HEK293 (cell line): Measurements from ENCODE around the gene FAM149B1.

ENCODE experiments used
- CTCF ChIA-PET: fragments of 350-600 bp; formaldehyde crosslinking; extraction: SDS; loops from one replicate; lab custom pipeline; 2021; ENCODE audit warnings: antibody characterized with exemption; lab: Yijun Ruan, JAX
- POLR2A ChIA-PET: fragments of 300-600 bp; formaldehyde crosslinking; extraction: SDS; loops from one replicate; lab custom pipeline; 2020; ENCODE audit warnings: antibody characterized with exemption, inconsistent platforms; lab: Yijun Ruan, JAX
- H3K27ac ChIP-seq: fragments of 200-500 bp; sonication (Bioruptor generic); 2 replicates; pipeline ENCODE4 v1.5.1; 2014; ENCODE audit warnings: low read depth, low read length, control low read depth, inconsistent platforms; ENCODE audit errors: extremely low read depth
- H3K36me3 ChIP-seq, 2 experiments: fragments of 200-500 bp in 1 of 2; sonication (Bioruptor generic) in 1 of 2; 1 replicate in 1 of 2; 2 replicates in 1 of 2; pipeline ENCODE4 v1.5.1; 2014 to 2017; ENCODE audit warnings: inconsistent platforms in 2 of 2, low read length in 2 of 2; ENCODE audit not compliant: control insufficient read depth in 2 of 2, insufficient read depth in 1 of 2
- H3K4me1 ChIP-seq: fragments of 200-500 bp; sonication (Bioruptor generic); 2 replicates; pipeline ENCODE4 v1.5.1; 2014; ENCODE audit warnings: mild to moderate bottlenecking, low read length, inconsistent platforms; ENCODE audit not compliant: control insufficient read depth, insufficient read depth
- H3K4me3 ChIP-seq: 2 replicates; pipeline ENCODE4 v1.5.1; 2011; ENCODE audit warnings: low read depth, mild to moderate bottlenecking, control low read depth, low read length, moderate library complexity
- H3K9me3 ChIP-seq: fragments of 200-500 bp; sonication (Bioruptor generic); 2 replicates; pipeline ENCODE4 v1.5.1; 2014; ENCODE audit warnings: low read depth, low read length, inconsistent platforms; ENCODE audit not compliant: control insufficient read depth, insufficient read depth
- GLI4 ChIP-seq: fragments of 450-650 bp; formaldehyde crosslinking; IDR thresholded peaks from 2 replicates; pipeline ENCODE4 v1.5.1; 2016; ENCODE audit warnings: missing biosample characterization, missing genetic modification characterization
- KLF1 ChIP-seq: fragments of 450-650 bp; formaldehyde crosslinking; IDR thresholded peaks from 2 replicates; pipeline ENCODE4 v1.5.1; 2016; ENCODE audit warnings: missing biosample characterization, missing genetic modification characterization
- REST ChIP-seq: fragments of 450-650 bp; formaldehyde crosslinking; IDR thresholded peaks from 2 replicates; pipeline ENCODE4 v1.5.1; 2016; ENCODE audit warnings: missing biosample characterization, missing genetic modification characterization
- ZBTB21 ChIP-seq: fragments of 450-650 bp; formaldehyde crosslinking; IDR thresholded peaks from 2 replicates; pipeline ENCODE4 v1.5.1; 2017; ENCODE audit warnings: missing biosample characterization, missing genetic modification characterization
- ZBTB8A ChIP-seq: fragments of 450-650 bp; formaldehyde crosslinking; IDR thresholded peaks from 2 replicates; pipeline ENCODE4 v1.5.1; 2016; ENCODE audit warnings: missing biosample characterization, missing genetic modification characterization
- ZNF114 ChIP-seq: fragments of 450-650 bp; formaldehyde crosslinking; IDR thresholded peaks from 2 replicates; pipeline ENCODE4 v1.5.0; 2017; ENCODE audit warnings: missing biosample characterization, missing genetic modification characterization
- ZNF155 ChIP-seq: fragments of 450-650 bp; formaldehyde crosslinking; IDR thresholded peaks from 2 replicates; pipeline ENCODE4 v1.5.1; 2016; ENCODE audit warnings: missing biosample characterization, missing genetic modification characterization
- ZNF184 ChIP-seq: fragments of 450-650 bp; IDR thresholded peaks from 2 replicates; pipeline ENCODE4 v1.5.1; 2018; ENCODE audit warnings: missing biosample characterization, mild to moderate bottlenecking, missing genetic modification characterization
- ZNF223 ChIP-seq: fragments of 450-650 bp; formaldehyde crosslinking; IDR thresholded peaks from 2 replicates; pipeline ENCODE4 v1.5.1; 2016; ENCODE audit warnings: missing biosample characterization, missing genetic modification characterization
- ZNF266 ChIP-seq: fragments of 450-650 bp; formaldehyde crosslinking; IDR thresholded peaks from 2 replicates; pipeline ENCODE4 v1.5.1; 2016; ENCODE audit warnings: missing biosample characterization, missing genetic modification characterization, low read depth
- ZNF292 ChIP-seq: fragments of 450-650 bp; formaldehyde crosslinking; IDR thresholded peaks from 2 replicates; pipeline ENCODE4 v1.5.1; 2016; ENCODE audit warnings: low read depth, missing biosample characterization, missing genetic modification characterization, borderline replicate concordance
- ZNF324 ChIP-seq: fragments of 450-650 bp; formaldehyde crosslinking; IDR thresholded peaks from 2 replicates; pipeline ENCODE4 v1.5.1; 2016; ENCODE audit warnings: missing biosample characterization, missing genetic modification characterization
- ZNF501 ChIP-seq: fragments of 450-650 bp; formaldehyde crosslinking; IDR thresholded peaks from 2 replicates; pipeline ENCODE4 v1.5.1; 2016; ENCODE audit warnings: missing biosample characterization, missing genetic modification characterization
- ZNF629 ChIP-seq: fragments of 450-650 bp; formaldehyde crosslinking; IDR thresholded peaks from 2 replicates; pipeline ENCODE4 v1.5.1; 2017; ENCODE audit warnings: missing biosample characterization, missing genetic modification characterization
- ZNF670 ChIP-seq: fragments of 450-650 bp; formaldehyde crosslinking; IDR thresholded peaks from 2 replicates; pipeline ENCODE4 v1.5.1; 2016; ENCODE audit warnings: missing biosample characterization, missing genetic modification characterization, low read depth
- ZNF701 ChIP-seq: fragments of 450-650 bp; formaldehyde crosslinking; IDR thresholded peaks from 2 replicates; pipeline ENCODE4 v1.5.1; 2016; ENCODE audit warnings: missing biosample characterization, missing genetic modification characterization
- ZNF792 ChIP-seq: fragments of 450-650 bp; formaldehyde crosslinking; IDR thresholded peaks from 2 replicates; pipeline ENCODE4 v1.5.1; 2016; ENCODE audit warnings: missing biosample characterization, missing genetic modification characterization
- TF ChIP-seq, protein P1 (sequence below): fragments of 450-650 bp; formaldehyde crosslinking; IDR thresholded peaks from 2 replicates; pipeline ENCODE4 v1.5.1; 2016; ENCODE audit warnings: missing biosample characterization, missing genetic modification characterization
- TF ChIP-seq, protein P2 (sequence below): fragments of 450-650 bp; formaldehyde crosslinking; IDR thresholded peaks from 2 replicates; pipeline ENCODE4 v1.5.1; 2017; ENCODE audit warnings: missing biosample characterization, missing genetic modification characterization

The FAM149B1 gene

DNA sequence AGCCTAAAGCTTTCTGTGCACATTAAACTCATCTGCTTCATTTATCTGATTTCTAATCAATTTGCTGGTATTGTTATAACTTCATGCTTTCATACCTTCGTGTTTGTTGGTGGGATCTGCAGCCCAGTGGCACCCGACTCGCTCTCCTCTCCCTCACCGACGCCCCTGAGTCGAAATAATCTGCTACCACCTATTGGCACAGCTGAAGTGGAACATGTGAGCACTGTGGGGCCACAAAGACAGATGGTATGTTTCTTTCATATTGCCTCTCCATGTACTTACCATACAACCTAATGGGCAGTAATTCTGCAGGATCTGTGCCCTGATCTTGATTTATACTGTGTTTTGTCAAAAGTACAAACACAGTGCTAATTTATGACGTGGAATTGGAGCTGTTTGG, 66.8 kb downstream of the FAM149B1 start:
- no peaks in the 10 kb centered on the region for H3K9me3 ChIP-seq
- CTCF ChIA-PET: interaction anchor here (0.6 to 1.5 kb wide), 4 partner anchors 12 to 645 kb away, joined by 3 to 6 read pairs (median 4); no protein-coding TSS in a partner anchor
- no peaks in the 10 kb centered on the region for H3K4me1 ChIP-seq
- no peak overlapping the region for H3K4me3 ChIP-seq
- H3K27ac ChIP-seq: no peak overlapping the region
- H3K36me3 ChIP-seq: peaks cover 22 to 85% of the 10 kb centered on the region in 2 experiments
- no peak for TF ChIP-seq ZNF324
- TF ChIP-seq ZNF670: no peak
- TF ChIP-seq ZNF292 (tag by site-specific recombination): no peak
- no peak for TF ChIP-seq ZNF114 (tag by site-specific recombination)
- no peak for TF ChIP-seq ZNF223 (tag by site-specific recombination)
- TF ChIP-seq, all 188 proteins: peak for 0
- POLR2A ChIA-PET: interaction anchor here (1.7 to 3.2 kb wide), 2 partner anchors 12 to 18 kb away, joined by 8 to 9 read pairs; partner anchors contain the start of genes DNAJC9 and MRPS16

DNA sequence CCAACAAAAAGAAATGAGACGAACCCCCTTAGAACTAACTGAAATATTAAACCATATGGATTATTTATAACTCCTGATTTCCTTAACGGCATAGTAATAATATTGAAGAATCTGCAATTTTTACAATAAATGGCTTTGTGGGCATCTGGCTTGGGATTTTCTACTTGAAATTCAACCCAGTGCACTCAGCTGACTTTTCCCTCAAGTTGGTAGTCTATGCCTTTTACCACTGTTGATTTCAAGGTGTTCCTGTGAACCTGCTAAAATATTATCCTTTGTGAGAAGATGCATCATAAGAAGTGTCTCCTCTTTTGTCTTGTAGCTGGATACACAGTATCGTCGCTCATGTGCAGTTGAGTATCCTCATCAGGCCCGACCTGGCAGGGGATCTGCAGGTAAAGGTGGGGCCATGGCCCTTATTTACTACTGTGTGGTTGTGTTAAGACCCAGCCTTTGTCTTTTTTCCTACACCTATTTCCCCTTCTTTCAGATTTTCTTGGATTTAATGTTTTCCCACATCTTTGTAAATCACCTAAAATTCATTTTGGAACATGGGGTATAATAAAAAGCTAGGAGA, 71.2 kb downstream of the FAM149B1 start:
- peaks cover 45 to 95% of the 10 kb centered on the region in 2 experiments for H3K36me3 ChIP-seq
- CTCF ChIA-PET: no interaction called here

More for the DNA sequence above, 71.2 kb downstream of the FAM149B1 start:
- Histone ChIP-seq H3K9me3 (no peaks in the 10 kb centered on the region), H3K27ac (no peak overlapping the region), H3K4me3 (no peak overlapping the region), H3K4me1 (no peaks in the 10 kb centered on the region)
- POLR2A ChIA-PET: interaction anchor here (3.2 kb wide), 1 partner anchor 8 kb away, joined by 23 read pairs; the partner anchor contains the start of gene DNAJC9
- TF ChIP-seq ZNF155 (tag by site-specific recombination) (no peak), ZNF501 (tag by site-specific recombination) (no peak), ZNF266 (tag by site-specific recombination) (no peak), ZNF184 (tag by site-specific recombination) (no peak), GLI4 (no peak), ZBTB21 (tag by site-specific recombination) (no peak), KLF1 (tag by site-specific recombination) (no peak), ZNF629 (tag by site-specific recombination) (no peak), REST (tag by site-specific recombination) (no peak), ZBTB8A (tag by site-specific recombination) (no peak), ZNF792 (no peak), ZNF701 (no peak), ZNF670 (no peak)
- TF ChIP-seq, protein P1, sequence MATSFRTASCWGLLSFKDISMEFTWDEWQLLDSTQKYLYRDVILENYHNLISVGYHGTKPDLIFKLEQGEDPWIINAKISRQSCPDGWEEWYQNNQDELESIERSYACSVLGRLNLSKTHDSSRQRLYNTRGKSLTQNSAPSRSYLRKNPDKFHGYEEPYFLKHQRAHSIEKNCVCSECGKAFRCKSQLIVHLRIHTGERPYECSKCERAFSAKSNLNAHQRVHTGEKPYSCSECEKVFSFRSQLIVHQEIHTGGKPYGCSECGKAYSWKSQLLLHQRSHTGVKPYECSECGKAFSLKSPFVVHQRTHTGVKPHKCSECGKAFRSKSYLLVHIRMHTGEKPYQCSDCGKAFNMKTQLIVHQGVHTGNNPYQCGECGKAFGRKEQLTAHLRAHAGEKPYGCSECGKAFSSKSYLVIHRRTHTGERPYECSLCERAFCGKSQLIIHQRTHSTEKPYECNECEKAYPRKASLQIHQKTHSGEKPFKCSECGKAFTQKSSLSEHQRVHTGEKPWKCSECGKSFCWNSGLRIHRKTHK (tag by site-specific recombination): no peak
- TF ChIP-seq, protein P2, sequence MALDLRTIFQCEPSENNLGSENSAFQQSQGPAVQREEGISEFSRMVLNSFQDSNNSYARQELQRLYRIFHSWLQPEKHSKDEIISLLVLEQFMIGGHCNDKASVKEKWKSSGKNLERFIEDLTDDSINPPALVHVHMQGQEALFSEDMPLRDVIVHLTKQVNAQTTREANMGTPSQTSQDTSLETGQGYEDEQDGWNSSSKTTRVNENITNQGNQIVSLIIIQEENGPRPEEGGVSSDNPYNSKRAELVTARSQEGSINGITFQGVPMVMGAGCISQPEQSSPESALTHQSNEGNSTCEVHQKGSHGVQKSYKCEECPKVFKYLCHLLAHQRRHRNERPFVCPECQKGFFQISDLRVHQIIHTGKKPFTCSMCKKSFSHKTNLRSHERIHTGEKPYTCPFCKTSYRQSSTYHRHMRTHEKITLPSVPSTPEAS: no peak
